RWPE1 (cell line): ENCODE data around the gene MARCOL.
A peak's percentile ranks its signal among the peaks of the same experiment; 100 is the strongest.
"Not testable (repeated sequence)": the region's sequence is repeated elsewhere in the genome, so short reads cannot be mapped to it uniquely, and the experiment has no call there.

Experiments used
- CTCF ChIA-PET: fragments of 350-600 bp; sonication (Branson Sonifier 250); formaldehyde crosslinking; extraction: SDS; loops from one replicate; lab custom pipeline; 2021; lab: Yijun Ruan, JAX
- POLR2A ChIA-PET: fragments of 400-600 bp; formaldehyde crosslinking; extraction: SDS; loops from one replicate; lab custom pipeline; 2020; ENCODE audit warnings: antibody characterized with exemption; ENCODE audit not compliant: low non-redundant PET; lab: Yijun Ruan, JAX
- DNase-seq: peaks from one replicate; pipeline ENCODE4 v3.0.0; 2012; ENCODE audit warnings: low spot score
- H3K27ac ChIP-seq: fragments of 450-650 bp; 2 replicates; pipeline ENCODE4 v1.5.1; 2017
- TF ChIP-seq, protein P1 (sequence below): fragments of 450-650 bp; conservative IDR thresholded peaks from 2 replicates; pipeline ENCODE4 v1.5.1; 2017; ENCODE audit warnings: low read depth, mild to moderate bottlenecking

MARCOL gene

DNA sequence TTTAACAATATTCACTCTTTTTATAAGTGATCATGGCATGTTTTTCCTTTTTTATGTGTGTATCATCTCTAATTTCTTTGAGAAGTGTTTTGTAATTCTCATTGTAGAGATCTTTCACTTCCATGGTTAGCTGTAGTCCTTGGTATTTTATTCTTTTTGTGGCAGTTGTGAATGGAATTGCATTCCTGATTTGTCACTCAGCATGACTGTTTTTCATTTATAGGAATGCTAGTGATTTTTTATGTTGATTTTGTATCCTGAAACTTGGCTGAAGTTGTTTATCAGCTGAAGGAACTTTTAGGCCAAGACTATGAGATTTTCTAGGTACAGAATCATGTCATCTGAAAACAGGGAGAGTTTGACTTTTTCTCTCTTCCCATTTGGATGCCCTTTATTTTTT lies 17.1 kb downstream of the MARCOL start:
- H3K27ac ChIP-seq: no peak overlapping the region
- POLR2A ChIA-PET: no interaction called here

DNA sequence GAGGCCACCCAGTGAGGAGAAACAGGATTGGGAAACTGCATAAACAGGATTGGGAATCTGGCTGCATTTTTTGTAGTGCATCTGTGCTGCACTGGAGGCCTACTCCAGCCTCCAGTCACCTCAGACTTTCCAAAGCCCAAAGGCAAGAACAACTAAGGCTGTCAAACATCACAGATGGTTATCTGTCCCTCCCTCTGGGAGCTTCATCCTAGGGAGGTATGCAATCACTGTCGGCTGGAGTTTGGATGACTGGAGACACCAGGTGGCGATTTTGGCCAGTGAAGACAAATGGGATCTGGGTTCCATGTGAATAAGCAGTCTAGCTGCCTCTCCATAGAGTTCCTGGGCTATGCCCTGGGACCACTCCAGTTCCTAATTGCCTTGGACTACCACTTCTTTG lies 21.0 kb downstream of the MARCOL start:
- H3K27ac ChIP-seq: no peak overlapping the region
- TF ChIP-seq, protein P1, sequence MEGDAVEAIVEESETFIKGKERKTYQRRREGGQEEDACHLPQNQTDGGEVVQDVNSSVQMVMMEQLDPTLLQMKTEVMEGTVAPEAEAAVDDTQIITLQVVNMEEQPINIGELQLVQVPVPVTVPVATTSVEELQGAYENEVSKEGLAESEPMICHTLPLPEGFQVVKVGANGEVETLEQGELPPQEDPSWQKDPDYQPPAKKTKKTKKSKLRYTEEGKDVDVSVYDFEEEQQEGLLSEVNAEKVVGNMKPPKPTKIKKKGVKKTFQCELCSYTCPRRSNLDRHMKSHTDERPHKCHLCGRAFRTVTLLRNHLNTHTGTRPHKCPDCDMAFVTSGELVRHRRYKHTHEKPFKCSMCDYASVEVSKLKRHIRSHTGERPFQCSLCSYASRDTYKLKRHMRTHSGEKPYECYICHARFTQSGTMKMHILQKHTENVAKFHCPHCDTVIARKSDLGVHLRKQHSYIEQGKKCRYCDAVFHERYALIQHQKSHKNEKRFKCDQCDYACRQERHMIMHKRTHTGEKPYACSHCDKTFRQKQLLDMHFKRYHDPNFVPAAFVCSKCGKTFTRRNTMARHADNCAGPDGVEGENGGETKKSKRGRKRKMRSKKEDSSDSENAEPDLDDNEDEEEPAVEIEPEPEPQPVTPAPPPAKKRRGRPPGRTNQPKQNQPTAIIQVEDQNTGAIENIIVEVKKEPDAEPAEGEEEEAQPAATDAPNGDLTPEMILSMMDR: no peak
- DNase-seq: no peak
- POLR2A ChIA-PET: no interaction called here
- CTCF ChIA-PET: interaction anchor here (0.5 kb wide), 1 partner anchor 31 kb away, joined by 3 read pairs; no protein-coding TSS in a partner anchor

More for the DNA sequence above, 17.1 kb downstream of the MARCOL start:
- DNase-seq: no peak
- CTCF ChIA-PET: interaction anchor here (0.8 kb wide), 1 partner anchor 108 kb away, joined by 3 read pairs; no protein-coding TSS in a partner anchor
- TF ChIP-seq, protein P1: no peak

DNA sequence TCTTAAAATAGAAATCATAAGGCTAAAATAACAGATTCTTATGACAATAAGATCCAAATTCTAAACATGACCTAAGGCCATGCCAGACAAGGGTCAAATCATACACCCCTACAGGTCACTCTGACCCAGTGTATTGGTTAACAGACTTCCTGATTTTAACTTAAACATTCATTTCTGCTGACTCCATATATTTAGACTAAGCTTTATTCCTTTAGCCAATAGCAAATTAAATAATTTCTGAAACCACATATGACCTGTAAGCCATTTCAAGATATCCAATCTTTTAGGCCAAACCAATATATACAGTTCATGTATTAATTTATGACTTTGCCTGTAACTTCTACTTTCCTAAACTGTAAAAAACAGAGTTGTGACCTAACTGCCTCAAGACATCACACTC lies 22.9 kb downstream of the MARCOL start:
- DNase-seq: no peak
- POLR2A ChIA-PET: no interaction called here
- TF ChIP-seq, protein P1: no peak
- CTCF ChIA-PET: no interaction called here
- H3K27ac ChIP-seq: no peak overlapping the region

DNA sequence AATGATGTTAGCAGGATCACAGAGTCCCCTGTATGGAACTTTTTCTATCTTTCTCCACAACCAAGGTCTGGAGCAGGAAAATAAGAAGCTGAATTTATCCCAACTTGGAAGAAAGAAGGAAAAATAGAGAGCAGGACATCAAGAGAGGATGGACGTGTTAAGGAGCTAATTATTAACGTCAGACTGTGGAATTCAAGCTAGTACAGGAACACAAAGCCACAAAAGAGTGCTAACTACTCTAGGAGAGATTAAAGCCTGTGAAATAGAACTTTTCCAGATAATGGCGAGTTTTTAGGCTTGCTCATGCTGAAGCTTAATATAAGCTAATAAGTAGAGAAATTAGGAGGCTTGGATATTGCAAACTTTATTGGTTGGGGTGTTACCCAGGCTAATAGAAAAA lies 29.6 kb downstream of the MARCOL start:
- ChIA-PET CTCF (interaction anchor here (0.6 to 1.1 kb wide), 4 partner anchors 23 to 375 kb away, joined by 3 to 4 read pairs (median 4); no protein-coding TSS in a partner anchor), POLR2A (no interaction called here)
- DNase-seq: no peak
- no peak overlapping the region for H3K27ac ChIP-seq
- TF ChIP-seq, protein P1: no peak

DNA sequence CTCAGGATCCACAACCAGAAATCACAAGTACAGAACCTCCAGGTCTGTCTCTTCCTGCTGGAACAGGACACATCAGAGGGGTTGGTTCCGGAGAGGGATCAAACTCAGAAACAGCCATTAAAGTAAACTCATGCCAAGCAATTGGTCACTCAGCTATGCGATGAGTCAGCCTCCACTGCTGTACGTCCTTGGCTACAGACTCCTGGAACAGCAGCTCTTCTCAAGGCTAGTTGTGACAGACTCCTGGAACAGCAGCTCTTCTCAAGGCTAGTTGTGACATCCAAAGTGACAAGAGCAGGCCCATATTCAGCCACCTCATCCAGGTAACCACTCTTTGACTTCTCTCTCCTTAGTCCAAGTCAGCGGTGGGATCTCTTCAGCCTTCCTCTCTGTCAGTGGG lies 30.2 kb downstream of the MARCOL start, which contains the start of gene SPINK13:
TSS of gene SPINK13 (plus strand) at position 229 of the 400 bp plus-strand sequence. CDS start 1,279 bp downstream, outside the sequence.
- TF ChIP-seq, protein P1: no peak
- no peak within 1 kb of the TSS; the same call in 1 of the 2 replicates for H3K27ac ChIP-seq
- CTCF ChIA-PET: interaction anchor here (0.6 to 1.1 kb wide), 4 partner anchors 22 to 375 kb away, joined by 3 to 4 read pairs (median 4); no protein-coding TSS in a partner anchor
- POLR2A ChIA-PET: interaction anchor here (0.6 kb wide), 1 partner anchor 95 kb away, joined by 3 read pairs; no protein-coding TSS in a partner anchor
- DNase-seq: peak; percentile 49

DNA sequence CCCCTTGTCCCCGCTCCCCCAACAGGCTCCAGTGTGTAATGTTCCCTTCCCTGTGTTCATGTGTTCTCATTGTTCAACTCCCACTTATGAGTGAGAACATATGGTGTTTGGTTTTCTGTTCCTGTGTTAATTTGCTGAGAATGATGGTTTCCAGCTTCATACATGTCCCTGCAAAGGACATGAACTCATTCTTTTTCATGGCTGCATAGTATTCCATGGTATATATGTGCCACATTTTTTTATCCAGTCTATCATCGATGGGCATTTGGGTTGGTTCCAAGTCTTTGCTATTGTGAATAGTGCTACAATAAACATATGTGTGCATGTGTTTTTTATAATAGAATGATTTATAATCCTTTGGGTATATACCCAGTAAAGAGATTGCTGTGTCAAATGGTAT lies 36.8 kb downstream of the MARCOL start:
- H3K27ac ChIP-seq, POLR2A ChIA-PET, CTCF ChIA-PET, DNase-seq: not testable (repeated sequence)

DNA sequence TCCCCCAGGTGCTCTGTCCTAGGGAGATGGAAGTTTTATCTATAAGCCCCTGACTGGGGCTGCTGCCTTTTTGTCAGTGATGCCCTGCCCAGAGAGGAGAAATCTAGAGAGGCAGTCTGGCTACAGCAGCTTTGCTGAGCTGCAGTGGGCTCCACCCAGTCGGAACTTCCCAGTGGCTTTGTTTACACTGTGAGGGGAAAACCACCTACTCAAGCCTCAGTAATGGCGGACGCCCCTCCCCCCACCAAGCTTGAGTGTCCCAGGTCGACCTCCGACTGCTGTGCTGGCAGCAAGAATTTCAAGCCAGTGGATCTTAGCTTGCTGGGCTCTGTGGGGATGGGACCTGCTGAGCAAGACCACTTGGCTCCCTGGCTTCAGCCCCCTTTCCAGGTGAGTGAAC lies 42.6 kb downstream of the MARCOL start:
- CTCF ChIA-PET, DNase-seq, POLR2A ChIA-PET, H3K27ac ChIP-seq: not testable (repeated sequence)

DNA sequence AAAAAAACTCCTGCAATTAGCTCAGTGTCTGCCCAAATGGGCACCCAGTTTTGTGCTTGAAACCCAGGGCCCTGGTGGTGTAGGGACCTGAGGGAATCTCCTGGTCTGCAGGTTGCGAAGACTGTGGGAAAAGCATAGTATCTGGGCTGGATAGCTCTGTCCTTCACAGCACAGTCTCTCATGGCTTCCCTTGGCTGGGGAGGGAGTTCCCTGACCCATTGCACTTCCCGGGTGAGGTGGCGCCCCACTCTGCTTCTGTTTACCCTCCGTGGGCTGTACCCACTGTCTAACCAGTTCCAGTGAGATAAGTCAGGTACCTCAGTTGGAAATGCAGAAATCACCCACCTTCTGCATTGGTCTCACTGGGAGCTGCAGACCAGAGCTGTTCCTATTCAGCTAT lies 43.0 kb downstream of the MARCOL start:
- DNase-seq, POLR2A ChIA-PET, H3K27ac ChIP-seq, CTCF ChIA-PET: not testable (repeated sequence)
